Tibial nerve (tissue), 3 donors: ENCODE measurements around the gene STX11.

Source experiments
- CTCF ChIP-seq, 5 experiments: fragments of 200-600 bp in 3 of 5; fragments of 450-650 bp in 2 of 5; sonication (generic) in 3 of 5; IDR thresholded peaks; one replicate each; pipeline ENCODE4 v1.5.1; 2016 to 2019; ENCODE audit warnings: antibody characterized with exemption in 5 of 5, mild to moderate bottlenecking in 3 of 5, moderate library complexity in 2 of 5
- POLR2A ChIP-seq, 2 donors: fragments of 450-650 bp; IDR thresholded peaks; one replicate each; pipeline ENCODE4 v1.6.1; 2017; ENCODE audit warnings: antibody characterized with exemption in 2 of 2, mild to moderate bottlenecking in 2 of 2, moderate library complexity in 2 of 2

- TF ChIP-seq CTCF (IDR thresholded peaks at IDR 0.05) (no peak), POLR2A (IDR thresholded peaks at IDR 0.05) (no peak)
Measured at GRCh38 chr6:144217797-144218196, 67.5 kb downstream of the STX11 start.
